Measurements from ENCODE around the gene MSI1.

The MSI1 gene

DNA sequence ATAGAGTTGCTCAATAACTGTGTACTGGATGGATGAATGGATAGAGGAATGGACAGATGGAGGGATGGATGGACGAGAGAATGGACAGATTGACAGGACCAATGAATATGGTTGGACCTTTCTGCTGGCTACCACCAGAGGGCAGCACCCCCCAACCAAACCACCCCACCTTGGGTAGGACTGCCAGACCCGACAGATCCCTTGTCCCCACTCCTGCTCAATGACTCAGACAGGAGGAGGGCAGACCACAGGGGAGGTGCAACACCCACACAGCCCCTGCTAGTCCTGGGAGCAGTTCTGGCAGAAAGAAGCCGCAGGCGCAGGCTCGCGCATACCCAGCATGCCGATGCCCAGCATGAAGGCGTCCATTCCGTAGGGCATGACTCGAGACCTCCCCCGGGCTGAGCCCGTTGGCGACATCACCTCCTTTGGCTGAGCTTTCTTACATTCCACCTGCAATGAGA, 12.4 kb downstream of the MSI1 start:
- CTCF ChIA-PET: interaction anchor here (0.7 to 1.8 kb wide), 11 partner anchors 8 to 481 kb away, joined by 3 to 20 read pairs (median 4); no protein-coding TSS in a partner anchor
- 76% methylated on average over 8 of the region's 13 CpGs for whole genome bisulfite sequencing (ENCODE audit: insufficient coverage)
- Histone ChIP-seq H3K27me3 (replicated peaks in 2 of 5; ENCODE audit: control insufficient read depth in 4 of 5, insufficient read depth in 5 of 5, low read length in 4 of 5) (peaks cover 16 to 32% (median 24%) of the 10 kb centered on the region in 5 experiments), H3K27ac (ENCODE audit: insufficient read depth in 1 of 2, low read depth in 1 of 2, low read length in 2 of 2, poor library complexity in 1 of 2, severe bottlenecking in 2 of 2) (no peak overlapping the region), H3K4me1 (ENCODE audit: control extremely low read depth in 1 of 4, control insufficient read depth in 4 of 4, insufficient read depth in 4 of 4, low read length in 3 of 4) (peaks cover 0 to 7% (median under 1%) of the 10 kb centered on the region in 4 experiments), H3K4me3 (ENCODE audit: control insufficient read depth in 1 of 7, extremely low read depth in 1 of 7, insufficient read depth in 4 of 7, low read depth in 2 of 7, low read length in 6 of 7) (no peak overlapping the region), H3K36me3 (ENCODE audit: control insufficient read depth in 4 of 4, insufficient read depth in 4 of 4, low read length in 3 of 4) (no peaks in the 10 kb centered on the region), H3K9me3 (ENCODE audit: control extremely low read depth in 1 of 5, control insufficient read depth in 4 of 5, insufficient read depth in 2 of 5, low read depth in 1 of 5, low read length in 4 of 5) (no peaks in the 10 kb centered on the region)
- DNase-seq: peak; percentile 89 to 94 (median 93)
- POLR2A ChIA-PET: interaction anchor here (0.6 kb wide), 1 partner anchor 87 kb away, joined by 4 read pairs; no protein-coding TSS in a partner anchor

DNA sequence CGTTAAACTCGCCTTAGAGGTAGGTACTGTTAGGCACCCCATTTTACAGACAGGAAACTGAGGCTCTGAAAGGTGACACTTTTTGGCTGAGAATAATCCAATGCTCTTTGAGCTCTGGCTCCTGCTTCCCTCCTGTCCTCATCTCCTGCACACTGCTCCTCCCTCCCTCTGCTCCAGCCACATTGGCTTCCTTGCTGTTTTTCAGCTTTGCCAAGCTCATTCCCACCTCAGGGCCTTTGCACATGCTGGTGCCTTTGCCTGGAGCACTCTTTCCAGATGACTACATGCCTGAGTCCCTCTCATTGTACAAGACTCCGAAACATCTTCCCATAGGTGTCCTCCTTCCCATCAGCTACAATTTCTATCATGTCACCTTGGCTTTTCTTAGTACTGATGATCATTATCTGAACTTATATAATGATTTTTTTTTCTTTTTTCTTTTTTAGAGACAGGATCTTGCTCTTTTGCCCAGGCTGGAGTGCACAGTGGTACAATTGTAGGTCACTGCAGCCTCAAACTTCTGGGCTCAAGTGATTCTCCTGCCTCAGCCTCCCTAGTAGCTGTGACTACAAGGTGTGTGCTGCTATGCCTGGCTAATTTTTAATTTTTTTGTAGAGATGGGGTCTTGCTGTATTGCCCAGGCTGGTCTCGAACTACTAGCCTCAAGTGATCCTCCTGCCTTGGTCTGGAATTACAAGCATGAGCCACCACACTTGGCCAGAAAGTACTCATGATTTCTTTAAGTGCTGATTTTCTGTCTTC, 15.2 kb downstream of the MSI1 start:
- Histone ChIP-seq H3K4me1 (ENCODE audit: control extremely low read depth in 1 of 4, control insufficient read depth in 4 of 4, insufficient read depth in 4 of 4, low read length in 3 of 4) (peaks cover 0 to 4% (median 0%) of the 10 kb centered on the region in 4 experiments), H3K27ac (ENCODE audit: insufficient read depth in 1 of 2, low read depth in 1 of 2, low read length in 2 of 2, poor library complexity in 1 of 2, severe bottlenecking in 2 of 2) (no peak overlapping the region), H3K27me3 (replicated peaks in 2 of 5; ENCODE audit: control insufficient read depth in 4 of 5, insufficient read depth in 5 of 5, low read length in 4 of 5) (peaks cover under 1 to 19% (median 5%) of the 10 kb centered on the region in 5 experiments), H3K9me3 (ENCODE audit: control extremely low read depth in 1 of 5, control insufficient read depth in 4 of 5, insufficient read depth in 2 of 5, low read depth in 1 of 5, low read length in 4 of 5) (no peaks in the 10 kb centered on the region), H3K36me3 (ENCODE audit: control insufficient read depth in 4 of 4, insufficient read depth in 4 of 4, low read length in 3 of 4) (no peaks in the 10 kb centered on the region), H3K4me3 (ENCODE audit: control insufficient read depth in 1 of 7, extremely low read depth in 1 of 7, insufficient read depth in 4 of 7, low read depth in 2 of 7, low read length in 6 of 7) (no peak overlapping the region)
- WGBS (ENCODE audit: insufficient coverage): 92% methylated on average over 3 of the region's 4 CpGs
- no peak for DNase-seq
- POLR2A ChIA-PET: interaction anchor here (0.7 kb wide), 1 partner anchor 64 kb away, joined by 3 read pairs; no protein-coding TSS in a partner anchor
- CTCF ChIA-PET: interaction anchor here (0.8 to 5.7 kb wide), 5 partner anchors 12 to 113 kb away, joined by 3 to 42 read pairs (median 3); no protein-coding TSS in a partner anchor

DNA sequence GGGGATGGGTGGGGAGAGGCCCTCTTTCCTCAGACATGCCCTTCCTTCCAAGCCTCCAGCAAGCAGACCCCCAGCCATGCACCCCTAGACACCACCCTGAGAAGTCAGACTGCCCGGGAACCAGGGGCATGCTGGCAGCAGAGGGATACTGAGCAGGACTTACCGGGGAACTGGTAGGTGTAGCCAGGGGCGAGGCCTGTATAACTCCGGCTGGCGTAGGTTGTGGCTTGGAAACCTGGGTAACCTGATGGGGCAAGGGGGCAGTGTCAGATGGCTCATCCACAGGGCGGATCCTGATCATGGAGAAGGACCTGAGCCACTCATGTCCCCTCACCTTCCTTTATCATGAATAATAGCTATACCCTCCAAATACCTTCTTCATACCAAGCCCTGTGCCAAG, 15.8 kb downstream of the MSI1 start:
- H3K4me3 ChIP-seq (ENCODE audit: control insufficient read depth in 1 of 7, extremely low read depth in 1 of 7, insufficient read depth in 4 of 7, low read depth in 2 of 7, low read length in 6 of 7): no peak overlapping the region
- WGBS (ENCODE audit: insufficient coverage): 97% methylated on average over 5 of the region's 6 CpGs
- no peaks in the 10 kb centered on the region for H3K9me3 ChIP-seq (ENCODE audit: control extremely low read depth in 1 of 5, control insufficient read depth in 4 of 5, insufficient read depth in 2 of 5, low read depth in 1 of 5, low read length in 4 of 5)
- CTCF ChIA-PET: interaction anchor here (0.8 to 5.7 kb wide), 4 partner anchors 13 to 80 kb away, joined by 3 to 42 read pairs (median 4); no protein-coding TSS in a partner anchor
- POLR2A ChIA-PET: interaction anchor here (0.6 to 0.7 kb wide), 2 partner anchors 65 to 80 kb away, joined by 3 read pairs; no protein-coding TSS in a partner anchor
- peaks cover 0 to 4% (median 0%) of the 10 kb centered on the region in 4 experiments for H3K4me1 ChIP-seq (ENCODE audit: control extremely low read depth in 1 of 4, control insufficient read depth in 4 of 4, insufficient read depth in 4 of 4, low read length in 3 of 4)
- no peaks in the 10 kb centered on the region for H3K36me3 ChIP-seq (ENCODE audit: control insufficient read depth in 4 of 4, insufficient read depth in 4 of 4, low read length in 3 of 4)
- no peak overlapping the region for H3K27ac ChIP-seq (ENCODE audit: insufficient read depth in 1 of 2, low read depth in 1 of 2, low read length in 2 of 2, poor library complexity in 1 of 2, severe bottlenecking in 2 of 2)
- H3K27me3 ChIP-seq (replicated peaks in 2 of 5; ENCODE audit: control insufficient read depth in 4 of 5, insufficient read depth in 5 of 5, low read length in 4 of 5): peaks cover 0 to 16% (median 3%) of the 10 kb centered on the region in 5 experiments
- no peak for DNase-seq

DNA sequence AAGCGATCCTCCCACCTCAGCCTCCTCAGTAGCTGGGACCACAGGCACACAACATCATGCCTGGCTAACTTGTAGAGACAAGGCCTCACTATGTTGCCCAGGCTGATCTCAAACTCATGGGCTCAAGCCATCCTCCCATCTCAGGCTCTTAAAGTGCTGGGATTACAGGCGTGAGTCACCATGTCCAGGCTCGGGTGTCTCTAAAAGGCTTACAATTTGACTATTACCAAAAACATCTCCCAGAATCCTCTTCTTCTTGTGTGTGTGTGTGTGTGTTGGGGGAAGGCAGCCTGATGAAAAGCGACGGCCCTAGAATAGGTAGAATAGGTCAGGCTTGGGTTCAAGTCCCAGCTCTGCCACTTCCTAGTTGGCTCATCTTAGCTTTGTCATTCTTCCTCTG, 16.8 kb downstream of the MSI1 start:
- H3K27me3 ChIP-seq (replicated peaks in 2 of 5; ENCODE audit: control insufficient read depth in 4 of 5, insufficient read depth in 5 of 5, low read length in 4 of 5): peaks cover 0 to 17% (median under 1%) of the 10 kb centered on the region in 5 experiments
- no peaks in the 10 kb centered on the region for H3K9me3 ChIP-seq (ENCODE audit: control extremely low read depth in 1 of 5, control insufficient read depth in 4 of 5, insufficient read depth in 2 of 5, low read depth in 1 of 5, low read length in 4 of 5)
- POLR2A ChIA-PET: no interaction called here
- H3K4me3 ChIP-seq (ENCODE audit: control insufficient read depth in 1 of 7, extremely low read depth in 1 of 7, insufficient read depth in 4 of 7, low read depth in 2 of 7, low read length in 6 of 7): no peak overlapping the region
- no peak overlapping the region for H3K27ac ChIP-seq (ENCODE audit: insufficient read depth in 1 of 2, low read depth in 1 of 2, low read length in 2 of 2, poor library complexity in 1 of 2, severe bottlenecking in 2 of 2)
- DNase-seq: no peak
- H3K36me3 ChIP-seq (ENCODE audit: control insufficient read depth in 4 of 4, insufficient read depth in 4 of 4, low read length in 3 of 4): no peaks in the 10 kb centered on the region
- CTCF ChIA-PET: interaction anchor here (1.0 to 5.7 kb wide), 5 partner anchors 10 to 112 kb away, joined by 3 to 42 read pairs (median 4); no protein-coding TSS in a partner anchor
- WGBS (ENCODE audit: insufficient coverage): 100% methylated on average over 1 of the region's 5 CpGs
- H3K4me1 ChIP-seq (ENCODE audit: control extremely low read depth in 1 of 4, control insufficient read depth in 4 of 4, insufficient read depth in 4 of 4, low read length in 3 of 4): peaks cover 0 to 4% (median 0%) of the 10 kb centered on the region in 4 experiments

DNA sequence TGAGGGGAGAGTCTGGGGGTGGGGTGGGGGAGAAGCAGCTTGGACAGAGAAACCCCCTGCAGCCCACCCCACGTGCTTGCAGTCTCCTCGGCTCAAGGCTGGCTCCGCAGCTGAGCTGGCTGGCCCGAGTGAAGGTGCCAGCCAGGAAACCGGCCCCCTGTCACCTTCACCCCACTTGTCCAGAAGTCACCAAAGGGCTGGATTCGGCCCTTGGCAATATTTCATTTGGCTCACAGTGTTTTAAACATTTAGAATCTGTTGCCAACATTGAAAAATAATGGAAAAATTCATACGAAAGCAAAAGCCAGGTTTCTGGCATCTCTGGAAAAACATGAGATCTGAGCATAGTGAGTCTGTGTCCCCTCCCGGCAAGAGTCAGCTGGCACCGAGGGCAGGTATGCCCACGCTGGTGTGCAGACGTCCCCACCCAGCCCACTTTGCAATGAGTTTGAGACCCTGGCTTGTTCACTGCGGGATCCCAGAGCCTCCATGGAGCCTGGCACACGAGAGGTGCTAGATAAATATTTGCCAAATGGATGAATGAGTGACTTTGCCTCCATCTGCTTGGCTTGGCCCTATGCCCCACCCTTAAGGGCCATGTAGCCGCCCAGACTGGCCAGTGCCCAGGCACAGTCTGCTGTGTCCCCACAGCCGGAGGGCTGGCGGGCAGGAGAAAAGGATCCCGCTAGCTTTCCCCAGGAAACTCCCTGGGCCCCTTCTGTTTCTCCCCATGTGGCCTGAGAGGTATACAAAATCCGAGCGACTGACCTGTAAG, 18.2 kb downstream of the MSI1 start:
- 95% methylated on average over 15 of the region's 19 CpGs for WGBS (ENCODE audit: insufficient coverage)
- Histone ChIP-seq H3K4me1 (ENCODE audit: control extremely low read depth in 1 of 4, control insufficient read depth in 4 of 4, insufficient read depth in 4 of 4, low read length in 3 of 4) (no peaks in the 10 kb centered on the region), H3K27me3 (replicated peaks in 2 of 5; ENCODE audit: control insufficient read depth in 4 of 5, insufficient read depth in 5 of 5, low read length in 4 of 5) (peaks cover 0 to 16% (median 0%) of the 10 kb centered on the region in 5 experiments), H3K9me3 (ENCODE audit: control extremely low read depth in 1 of 5, control insufficient read depth in 4 of 5, insufficient read depth in 2 of 5, low read depth in 1 of 5, low read length in 4 of 5) (no peaks in the 10 kb centered on the region), H3K4me3 (ENCODE audit: control insufficient read depth in 1 of 7, extremely low read depth in 1 of 7, insufficient read depth in 4 of 7, low read depth in 2 of 7, low read length in 6 of 7) (no peak overlapping the region), H3K36me3 (ENCODE audit: control insufficient read depth in 4 of 4, insufficient read depth in 4 of 4, low read length in 3 of 4) (no peaks in the 10 kb centered on the region), H3K27ac (ENCODE audit: insufficient read depth in 1 of 2, low read depth in 1 of 2, low read length in 2 of 2, poor library complexity in 1 of 2, severe bottlenecking in 2 of 2) (no peak overlapping the region)
- DNase-seq: no peak
- ChIA-PET POLR2A (interaction anchor here (0.6 kb wide), 1 partner anchor 31 kb away, joined by 3 read pairs; no protein-coding TSS in a partner anchor), CTCF (interaction anchor here (0.6 to 5.7 kb wide), 3 partner anchors 15 to 116 kb away, joined by 3 to 42 read pairs (median 3); no protein-coding TSS in a partner anchor)

DNA sequence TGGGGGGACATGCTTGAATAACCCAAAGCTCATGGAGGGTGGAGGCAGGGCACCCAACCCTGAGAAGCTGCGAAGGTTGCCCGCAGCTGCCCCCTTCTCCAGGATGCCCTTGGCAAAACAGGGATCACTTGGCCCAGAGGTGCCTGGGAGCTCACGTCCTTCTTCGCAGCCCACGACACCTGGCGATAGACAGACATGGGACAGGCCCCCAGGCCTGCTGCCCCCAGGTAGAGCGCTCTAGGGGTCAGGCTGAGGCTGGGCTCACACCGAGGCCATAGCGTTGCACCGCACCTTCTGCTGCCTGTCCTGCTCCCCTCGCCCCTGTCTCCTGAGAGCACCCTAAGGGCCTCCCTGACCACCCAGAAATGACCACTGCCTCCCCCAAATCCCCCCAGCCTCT, 21.2 kb downstream of the MSI1 start:
- H3K36me3 ChIP-seq (ENCODE audit: control insufficient read depth in 4 of 4, insufficient read depth in 4 of 4, low read length in 3 of 4): no peaks in the 10 kb centered on the region
- CTCF ChIA-PET: interaction anchor here (1.4 to 1.6 kb wide), 2 partner anchors 8 to 19 kb away, joined by 4 read pairs; no protein-coding TSS in a partner anchor
- DNase-seq: no peak
- no peak overlapping the region for H3K27ac ChIP-seq (ENCODE audit: insufficient read depth in 1 of 2, low read depth in 1 of 2, low read length in 2 of 2, poor library complexity in 1 of 2, severe bottlenecking in 2 of 2)
- H3K9me3 ChIP-seq (ENCODE audit: control extremely low read depth in 1 of 5, control insufficient read depth in 4 of 5, insufficient read depth in 2 of 5, low read depth in 1 of 5, low read length in 4 of 5): no peaks in the 10 kb centered on the region
- 98% methylated on average over 11 of the region's 11 CpGs for WGBS (ENCODE audit: insufficient coverage)
- no peaks in the 10 kb centered on the region for H3K4me1 ChIP-seq (ENCODE audit: control extremely low read depth in 1 of 4, control insufficient read depth in 4 of 4, insufficient read depth in 4 of 4, low read length in 3 of 4)
- peaks cover 0 to 13% (median 0%) of the 10 kb centered on the region in 5 experiments for H3K27me3 ChIP-seq (replicated peaks in 2 of 5; ENCODE audit: control insufficient read depth in 4 of 5, insufficient read depth in 5 of 5, low read length in 4 of 5)
- POLR2A ChIA-PET: interaction anchor here (0.6 kb wide), 1 partner anchor 489 kb away, joined by 3 read pairs; no protein-coding TSS in a partner anchor
- H3K4me3 ChIP-seq (ENCODE audit: control insufficient read depth in 1 of 7, extremely low read depth in 1 of 7, insufficient read depth in 4 of 7, low read depth in 2 of 7, low read length in 6 of 7): no peak overlapping the region
